CD4-positive, alpha-beta T cell treated with Interleukin-21 for 1 hour (primary cell): ENCODE data around the gene RNF212B.

Experiments
- DNase-seq: peaks from one replicate; pipeline ENCODE4 v3.0.0-alpha.2; 2020

Gene RNF212B

GRCh38 chr14:23321572-23322547, 84.1 kb downstream of the RNF212B start:
- peak; percentile 41 for DNase-seq
